Colonic mucosa (tissue), 4 donors: ENCODE measurements around the gene MFN2. TPM values are rescaled to one million over a fixed set of nuclear protein-coding genes. Genes with fewer than 3 reads are reported as not detected.

ENCODE experiments used
- DNase-seq: peaks from one replicate; pipeline ENCODE4 v3.0.0-alpha.2; 2020
- H3K27ac ChIP-seq: fragments of 200-600 bp; one replicate; pipeline ENCODE4 v1.8.0; 2021
- H3K27me3 ChIP-seq: fragments of 200-600 bp; one replicate; pipeline ENCODE4 v1.8.0; 2021
- H3K36me3 ChIP-seq: fragments of 200-600 bp; one replicate; pipeline ENCODE4 v1.8.0; 2021
- H3K4me1 ChIP-seq: fragments of 200-600 bp; one replicate; pipeline ENCODE4 v1.8.0; 2021; ENCODE audit warnings: mild to moderate bottlenecking
- H3K4me3 ChIP-seq: fragments of 200-600 bp; one replicate; pipeline ENCODE4 v1.8.0; 2021
- H3K9ac ChIP-seq, 2 donors: one replicate each; pipeline ENCODE4 v1.7.0; 2013; ENCODE audit warnings: control low read depth in 2 of 2, low read depth in 2 of 2, low read length in 2 of 2
- H3K9me3 ChIP-seq: fragments of 200-600 bp; one replicate; pipeline ENCODE4 v1.8.0; 2021
- CTCF ChIP-seq: fragments of 200-600 bp; IDR thresholded peaks from one replicate; pipeline ENCODE4 v1.8.0; 2022; ENCODE audit warnings: antibody characterized with exemption, mild to moderate bottlenecking
- intact Hi-C: fragments of 100-400 bp; cut with DNase I; formaldehyde crosslinking; loops from one replicate; pipeline ENCODE4 v1.14.1; 2022
- total RNA-seq, 2 donors: library from RNA; stranded (reverse); fragmentation: NEBNext Ultra II Directional in 1 of 2; extraction: Animal tissue kit (Norgen Biotek cat#: 25700) in 1 of 2; gene quantifications; one replicate each; pipeline ENCODE4 v1.2.1, GENCODE V29; 2021
- donor health status: healthy.
- donor health status: DM: no; HTN: no; CAD: no.
- donor health status: DM: no; HTN: no; CAD: no.

The MFN2 gene
- total RNA-seq, 2 donors from 2014 or later: 102 to 110 TPM

GRCh38 chr1:12056331-12056841 is 76.1 kb downstream of the MFN2 start:
- Histone ChIP-seq H3K27ac (no peak overlapping the region), H3K9ac (no peak overlapping the region), H3K27me3 (no peaks in the 10 kb centered on the region), H3K4me3 (no peak overlapping the region), H3K4me1 (no peaks in the 10 kb centered on the region), H3K36me3 (no peaks in the 10 kb centered on the region), H3K9me3 (no peaks in the 10 kb centered on the region)
- TF ChIP-seq CTCF: no peak
- intact Hi-C loops: no loop called here
- DNase-seq: no peak

GRCh38 chr1:12057382-12057781 is 77.1 kb downstream of the MFN2 start:
- Histone ChIP-seq H3K27me3 (no peaks in the 10 kb centered on the region), H3K9ac (no peak overlapping the region), H3K36me3 (no peaks in the 10 kb centered on the region), H3K4me3 (no peak overlapping the region), H3K27ac (no peak overlapping the region), H3K4me1 (no peaks in the 10 kb centered on the region), H3K9me3 (no peaks in the 10 kb centered on the region)
- no peak for DNase-seq
- intact Hi-C loops: no loop called here
- no peak for TF ChIP-seq CTCF

GRCh38 chr1:12057940-12058687 is 77.9 kb downstream of the MFN2 start:
- Histone ChIP-seq H3K27me3 (peaks cover 4% of the 10 kb centered on the region), H3K4me1 (no peaks in the 10 kb centered on the region), H3K27ac (no peak overlapping the region), H3K4me3 (no peak overlapping the region), H3K9ac (no peak overlapping the region), H3K9me3 (no peaks in the 10 kb centered on the region), H3K36me3 (no peaks in the 10 kb centered on the region)
- DNase-seq: no peak
- intact Hi-C loops: no loop called here
- TF ChIP-seq CTCF: no peak

GRCh38 chr1:12059226-12059625 is 79.0 kb downstream of the MFN2 start:
- intact Hi-C loops: no loop called here
- H3K27ac ChIP-seq: no peak overlapping the region
- H3K9me3 ChIP-seq: no peaks in the 10 kb centered on the region
- no peaks in the 10 kb centered on the region for H3K36me3 ChIP-seq
- H3K4me3 ChIP-seq: no peak overlapping the region
- no peaks in the 10 kb centered on the region for H3K4me1 ChIP-seq
- H3K27me3 ChIP-seq: peaks cover 15% of the 10 kb centered on the region
- DNase-seq: no peak
- TF ChIP-seq CTCF: no peak
- no peak overlapping the region for H3K9ac ChIP-seq

GRCh38 chr1:12059722-12060464 is 79.6 kb downstream of the MFN2 start:
- Histone ChIP-seq H3K36me3 (no peaks in the 10 kb centered on the region), H3K27ac (no peak overlapping the region), H3K27me3 (peaks cover 20% of the 10 kb centered on the region), H3K9me3 (no peaks in the 10 kb centered on the region), H3K4me3 (no peak overlapping the region), H3K9ac (no peak overlapping the region), H3K4me1 (no peaks in the 10 kb centered on the region)
- intact Hi-C loops: no loop called here
- no peak for DNase-seq
- no peak for TF ChIP-seq CTCF
